OCI-LY1 (cell line): ENCODE results near the gene R3HDM1.
"Not testable (repeated sequence)": the region's sequence is repeated elsewhere in the genome, so short reads cannot be mapped to it uniquely, and the experiment has no call there.

Experiments
- CTCF ChIP-seq: fragments of 200-600 bp; sonication (generic), shearing (Covaris generic); IDR thresholded peaks from 2 replicates; pipeline ENCODE4 v1.5.1; 2017; ENCODE audit warnings: mild to moderate bottlenecking, antibody characterized with exemption, low read length, moderate library complexity, mixed read lengths
- EZH2 ChIP-seq: fragments of 200-600 bp; sonication (generic), shearing (Covaris generic); IDR thresholded peaks from 2 replicates; pipeline ENCODE4 v1.8.0; 2017; ENCODE audit warnings: borderline replicate concordance, mixed run types, mild to moderate bottlenecking, antibody characterized with exemption, low read length, moderate library complexity, mixed read lengths

- not testable (repeated sequence) for TF ChIP-seq CTCF, EZH2
These were observed 183.8 kb downstream of the R3HDM1 start for GRCh38 chr2:135715086-135715485.
